ENCODE results near the gene QRFP.

- no peak for TF ChIP-seq CTCF (IDR thresholded peaks at IDR 0.05)
- TF ChIP-seq POLR2A (IDR thresholded peaks at IDR 0.05): no peak
Measured at GRCh38 chr9:130849356-130849755, 47.3 kb downstream of the QRFP start.

Data from thyroid gland (tissue), 4 donors.